Neural crest cell (in vitro differentiated cells): ENCODE measurements around the gene GALM. TPM values are rescaled to one million over a fixed set of nuclear protein-coding genes. Genes with fewer than 3 reads are reported as not detected.

ENCODE experiments used
- DNase-seq: peaks from one replicate; pipeline ENCODE4 v3.0.0; 2021; ENCODE audit warnings: low read depth, mixed read lengths, low spot score
- H3K27ac Mint-ChIP-seq: one replicate; pipeline ENCODE4 v1.8.0; 2021; ENCODE audit warnings: mild to moderate bottlenecking, mixed read lengths; ENCODE audit not compliant: unreplicated experiment
- H3K27me3 Mint-ChIP-seq: 2 replicates; pipeline ENCODE4 v1.8.0; 2021; ENCODE audit warnings: low read depth, mild to moderate bottlenecking, mixed read lengths
- H3K36me3 Mint-ChIP-seq: 2 replicates; pipeline ENCODE4 v1.8.0; 2021; ENCODE audit warnings: low read depth, mild to moderate bottlenecking, mixed read lengths
- H3K4me1 Mint-ChIP-seq: 2 replicates; pipeline ENCODE4 v1.8.0; 2021; ENCODE audit warnings: mixed read lengths
- H3K4me3 Mint-ChIP-seq: one replicate; pipeline ENCODE4 v1.8.0; 2021; ENCODE audit warnings: mild to moderate bottlenecking, mixed read lengths
- H3K9me3 Mint-ChIP-seq: 2 replicates; pipeline ENCODE4 v1.8.0; 2021; ENCODE audit warnings: mixed read lengths
- total RNA-seq: library from RNA; stranded (reverse); gene quantifications from 2 replicates; pipeline ENCODE4 v1.2.1, GENCODE V29; 2021
- TF ChIP-seq, protein P1 (sequence below): fragments of 200-600 bp; sonication (generic); conservative IDR thresholded peaks from 2 replicates; pipeline ENCODE4 v1.5.0; 2021; ENCODE audit warnings: antibody characterized with exemption, mild to moderate bottlenecking

The GALM gene
- total RNA-seq, 1 donor from 2014 or later, result 12.5 TPM

DNA sequence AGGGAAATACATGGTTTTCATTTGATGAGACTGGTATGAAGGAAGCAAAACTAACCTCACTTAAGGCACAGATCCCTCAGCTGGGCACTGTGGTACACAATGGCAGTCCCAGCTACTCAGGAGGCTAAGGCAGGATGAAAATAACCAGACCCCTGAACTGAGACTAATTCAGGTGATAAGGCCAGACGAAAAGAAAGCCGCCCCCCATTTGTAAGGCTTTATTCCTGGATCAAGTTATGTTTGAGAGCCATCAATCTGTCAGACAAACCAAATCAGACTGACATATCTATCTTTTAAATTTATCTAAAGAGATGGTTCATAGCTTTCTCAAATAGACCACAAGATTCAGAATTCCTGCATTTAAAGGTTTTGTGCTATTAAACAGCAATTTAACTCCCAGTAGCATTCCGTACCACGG, 81.1 kb downstream of the GALM start:
- peak overlapping the region; percentile 81 for H3K4me3 Mint-ChIP-seq
- H3K27ac Mint-ChIP-seq, result no peak overlapping the region
- DNase-seq, result no peak
- TF ChIP-seq, protein P1, sequence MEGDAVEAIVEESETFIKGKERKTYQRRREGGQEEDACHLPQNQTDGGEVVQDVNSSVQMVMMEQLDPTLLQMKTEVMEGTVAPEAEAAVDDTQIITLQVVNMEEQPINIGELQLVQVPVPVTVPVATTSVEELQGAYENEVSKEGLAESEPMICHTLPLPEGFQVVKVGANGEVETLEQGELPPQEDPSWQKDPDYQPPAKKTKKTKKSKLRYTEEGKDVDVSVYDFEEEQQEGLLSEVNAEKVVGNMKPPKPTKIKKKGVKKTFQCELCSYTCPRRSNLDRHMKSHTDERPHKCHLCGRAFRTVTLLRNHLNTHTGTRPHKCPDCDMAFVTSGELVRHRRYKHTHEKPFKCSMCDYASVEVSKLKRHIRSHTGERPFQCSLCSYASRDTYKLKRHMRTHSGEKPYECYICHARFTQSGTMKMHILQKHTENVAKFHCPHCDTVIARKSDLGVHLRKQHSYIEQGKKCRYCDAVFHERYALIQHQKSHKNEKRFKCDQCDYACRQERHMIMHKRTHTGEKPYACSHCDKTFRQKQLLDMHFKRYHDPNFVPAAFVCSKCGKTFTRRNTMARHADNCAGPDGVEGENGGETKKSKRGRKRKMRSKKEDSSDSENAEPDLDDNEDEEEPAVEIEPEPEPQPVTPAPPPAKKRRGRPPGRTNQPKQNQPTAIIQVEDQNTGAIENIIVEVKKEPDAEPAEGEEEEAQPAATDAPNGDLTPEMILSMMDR, result no peak
- H3K36me3 Mint-ChIP-seq, result peaks cover 52% of the 10 kb centered on the region
- H3K27me3 Mint-ChIP-seq, result peaks cover 11% of the 10 kb centered on the region
- H3K4me1 Mint-ChIP-seq, result peaks cover 68% of the 10 kb centered on the region
- H3K9me3 Mint-ChIP-seq, result no peaks in the 10 kb centered on the region

DNA sequence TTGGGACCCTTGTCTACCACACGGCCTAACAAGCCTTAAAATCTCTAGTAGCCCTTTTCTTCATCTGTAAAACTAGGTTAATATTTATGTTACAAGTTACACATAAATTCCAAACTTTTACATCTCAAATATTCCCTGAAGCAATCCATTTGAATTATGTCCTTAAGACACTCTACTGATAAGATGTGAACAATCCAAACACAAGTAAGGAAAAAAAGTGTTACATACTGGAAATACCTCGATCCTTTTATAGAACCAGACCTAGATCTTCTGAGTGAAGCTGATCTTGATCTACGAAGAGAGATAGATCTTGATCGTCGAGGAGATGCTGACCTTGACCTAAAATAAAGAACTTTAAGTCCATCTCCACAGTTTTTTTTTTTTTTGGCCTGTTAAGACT, 81.9 kb downstream of the GALM start:
- peaks cover 73% of the 10 kb centered on the region for H3K4me1 Mint-ChIP-seq
- no peak overlapping the region for H3K27ac Mint-ChIP-seq
- TF ChIP-seq, protein P1, result no peak
- peak overlapping the region; percentile 81 for H3K4me3 Mint-ChIP-seq
- H3K36me3 Mint-ChIP-seq, result peaks cover 50% of the 10 kb centered on the region
- DNase-seq, result no peak
- H3K9me3 Mint-ChIP-seq, result no peaks in the 10 kb centered on the region
- H3K27me3 Mint-ChIP-seq, result peaks cover 11% of the 10 kb centered on the region

DNA sequence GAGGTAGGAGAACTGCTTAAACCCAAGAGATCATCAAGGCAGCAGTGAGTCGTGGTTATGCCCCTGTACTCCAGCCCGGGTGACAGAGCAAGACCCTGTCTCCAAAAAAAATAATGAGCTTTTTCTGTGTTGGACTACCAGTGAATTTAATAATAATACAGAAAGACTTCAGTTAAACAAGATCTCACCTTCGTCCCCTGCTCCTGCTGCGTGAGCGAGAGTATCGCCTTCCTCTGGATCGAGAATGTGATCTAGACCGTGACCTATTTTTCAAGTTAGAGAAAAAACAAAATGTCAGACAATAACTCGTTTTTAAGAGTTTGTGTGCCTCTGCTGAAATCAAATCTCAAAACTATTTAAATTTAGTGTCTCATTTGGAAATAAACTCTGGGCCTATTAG, 82.5 kb downstream of the GALM start:
- Mint-ChIP-seq H3K4me1 (peaks cover 72% of the 10 kb centered on the region), H3K36me3 (peaks cover 50% of the 10 kb centered on the region), H3K4me3 (peak overlapping the region; percentile 81), H3K27me3 (peaks cover 11% of the 10 kb centered on the region), H3K27ac (no peak overlapping the region), H3K9me3 (no peaks in the 10 kb centered on the region)
- TF ChIP-seq, protein P1, result no peak
- no peak for DNase-seq

DNA sequence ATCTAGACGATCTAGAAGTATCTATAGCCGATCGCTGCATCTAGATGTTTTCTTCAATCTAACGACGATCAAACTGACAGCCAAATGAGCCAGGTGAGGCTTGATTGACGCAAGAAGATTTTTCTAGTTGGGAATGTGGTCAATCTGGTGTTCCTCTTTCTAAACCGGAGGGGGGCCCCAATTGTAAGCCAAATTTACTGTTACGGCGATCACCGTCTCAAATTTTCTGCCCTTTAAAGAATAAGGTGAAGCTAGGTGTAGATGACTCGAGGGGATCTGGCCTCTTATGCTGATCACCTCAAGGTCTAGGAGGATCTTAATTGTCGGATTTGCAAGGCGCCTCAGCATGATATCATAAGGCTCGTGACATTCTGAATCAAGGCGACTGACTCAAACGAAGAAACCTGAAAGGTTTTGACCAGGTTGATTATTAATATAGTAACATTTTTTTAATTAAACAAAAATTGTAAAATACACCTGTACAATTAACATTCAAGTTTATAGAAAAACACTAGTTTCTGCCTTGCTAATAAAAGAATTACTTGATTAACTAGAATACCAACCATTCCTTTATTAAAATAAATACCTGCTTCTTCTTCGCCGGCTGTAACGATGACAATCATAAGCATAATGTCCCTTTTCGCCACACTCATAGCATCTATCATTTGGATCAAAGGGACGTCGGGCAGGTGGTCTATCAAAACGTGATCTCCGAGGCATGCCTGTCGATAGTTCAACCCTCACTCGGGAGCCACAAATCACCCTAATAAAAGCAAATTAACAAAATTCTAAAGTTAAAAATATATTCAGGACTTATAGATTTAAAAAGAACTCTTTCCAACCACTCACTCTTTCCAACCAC, 83.3 kb downstream of the GALM start:
- Mint-ChIP-seq H3K9me3 (no peaks in the 10 kb centered on the region), H3K4me3 (peak overlapping the region; percentile 96), H3K27me3 (peaks cover 11% of the 10 kb centered on the region), H3K36me3 (peaks cover 46% of the 10 kb centered on the region), H3K4me1 (peaks cover 71% of the 10 kb centered on the region), H3K27ac (peak overlapping the region; percentile 10)
- DNase-seq, result no peak
- TF ChIP-seq, protein P1, result no peak

DNA sequence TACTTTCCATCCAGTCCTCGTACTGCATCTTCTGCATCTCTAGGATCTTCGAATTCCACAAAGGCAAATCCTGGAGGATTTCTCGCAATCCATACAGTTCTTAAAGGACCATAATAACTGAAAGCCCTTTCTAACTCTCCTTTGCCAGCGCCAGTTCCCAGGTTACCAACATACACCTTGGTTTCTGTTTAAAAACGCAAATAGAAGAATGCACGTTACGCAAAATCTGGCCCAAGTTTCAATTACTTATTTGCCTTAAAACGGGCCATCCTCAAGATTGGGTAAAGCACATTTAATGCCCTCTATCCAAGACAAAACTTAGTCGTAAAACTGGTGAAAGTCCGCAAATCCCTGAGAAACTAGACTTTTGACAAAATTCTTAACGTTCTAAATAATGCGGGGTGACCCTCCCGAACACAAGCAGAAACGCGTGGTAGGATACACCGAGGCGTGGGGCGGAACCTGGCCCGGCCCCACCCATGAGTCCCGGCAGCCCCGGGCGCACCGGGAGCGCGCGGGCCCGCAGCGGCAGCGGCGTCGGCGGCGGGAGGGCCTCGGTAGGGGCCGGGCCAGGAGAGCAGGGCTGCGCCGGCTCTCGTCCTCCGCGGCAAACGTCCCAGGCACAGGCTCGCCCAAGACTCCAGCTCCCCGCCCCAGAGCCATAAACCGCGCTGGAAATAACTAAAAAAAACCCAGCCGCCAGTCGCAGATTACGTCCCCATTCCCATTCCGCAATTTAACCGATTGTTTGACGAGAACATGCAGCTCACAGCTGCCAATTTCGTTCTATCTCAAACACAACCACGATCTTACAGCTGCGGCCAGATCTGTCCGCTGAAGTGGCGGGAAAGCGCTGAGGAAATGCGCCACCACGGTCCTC, 84.3 kb downstream of the GALM start:
- H3K4me3 Mint-ChIP-seq, result peak overlapping the region; percentile 96
- no peaks in the 10 kb centered on the region for H3K9me3 Mint-ChIP-seq
- peak overlapping the region; percentile 99 for H3K27ac Mint-ChIP-seq
- H3K27me3 Mint-ChIP-seq, result peaks cover 11% of the 10 kb centered on the region
- peak; percentile 14 for DNase-seq
- TF ChIP-seq, protein P1, result no peak
- peaks cover 39% of the 10 kb centered on the region for H3K36me3 Mint-ChIP-seq
- peaks cover 64% of the 10 kb centered on the region for H3K4me1 Mint-ChIP-seq
